K562 (cell line): ENCODE measurements around the gene HP.

Experiments used
- CGGBP1 ChIP-seq: fragments of 250-450 bp; sonication (Bioruptor Pico); IDR thresholded peaks from 2 replicates; pipeline ENCODE4 v1.9.0; 2021; ENCODE audit warnings: mild to moderate bottlenecking
- MAZ ChIP-seq, 2 experiments: fragments of 450-650 bp in 1 of 2; sonication (generic) in 1 of 2; formaldehyde crosslinking; IDR thresholded peaks in 1 of 2; conservative IDR thresholded peaks in 1 of 2; 2 replicates each; pipeline versions ENCODE4 v1.4.0 to v1.5.0; 2020; ENCODE audit warnings: mild to moderate bottlenecking in 1 of 2, missing genetic modification reagents in 1 of 2
- RREB1 ChIP-seq: fragments of 250-450 bp; sonication (Bioruptor Pico); IDR thresholded peaks from 2 replicates; pipeline ENCODE4 v1.4.0; 2020
- SREBF2 ChIP-seq: sonication (generic); formaldehyde crosslinking; IDR thresholded peaks from 2 replicates; pipeline ENCODE4 v1.4.0; 2020; ENCODE audit warnings: mild to moderate bottlenecking, missing genetic modification reagents
- USF2 ChIP-seq: sonication (generic); formaldehyde crosslinking; IDR thresholded peaks from 2 replicates; pipeline ENCODE4 v1.5.0; 2020; ENCODE audit warnings: missing genetic modification reagents
- ZNF699 ChIP-seq: fragments of 250-450 bp; sonication (Bioruptor Pico); IDR thresholded peaks from 2 replicates; pipeline ENCODE4 v1.8.0; 2021; ENCODE audit warnings: mild to moderate bottlenecking, moderate library complexity; ENCODE audit not compliant: insufficient replicate concordance
- TF ChIP-seq, protein P1 (sequence below): sonication (generic); formaldehyde crosslinking; IDR thresholded peaks from 2 replicates; pipeline ENCODE4 v1.8.0; 2022; ENCODE audit warnings: mild to moderate bottlenecking, low read depth, missing genetic modification reagents
- TF ChIP-seq, protein P2 (sequence below), 3 experiments: IDR thresholded peaks in 2 of 3; conservative IDR thresholded peaks in 1 of 3; 2 replicates each; pipeline ENCODE4 v1.5.1; 2011 to 2012; ENCODE audit warnings: low read length in 3 of 3, mild to moderate bottlenecking in 3 of 3, control low read depth in 2 of 3, improper control_type of control experiment in 1 of 3, inconsistent platforms in 1 of 3, low read depth in 1 of 3, mixed read lengths in 1 of 3, moderate library complexity in 1 of 3; ENCODE audit not compliant: insufficient read depth in 2 of 3

GRCh38 chr16:72093448-72094265, 39.4 kb downstream of the HP start, which contains the start of the genes DHX38 and TXNL4B:
- TF ChIP-seq MAZ (CRISPR knock-in tag; conservative IDR thresholded peaks at IDR 0.05 in 1 of 2, IDR thresholded peaks at IDR 0.05 in 1 of 2), result peak; percentile 66 to 82
- TF ChIP-seq, protein P1, sequence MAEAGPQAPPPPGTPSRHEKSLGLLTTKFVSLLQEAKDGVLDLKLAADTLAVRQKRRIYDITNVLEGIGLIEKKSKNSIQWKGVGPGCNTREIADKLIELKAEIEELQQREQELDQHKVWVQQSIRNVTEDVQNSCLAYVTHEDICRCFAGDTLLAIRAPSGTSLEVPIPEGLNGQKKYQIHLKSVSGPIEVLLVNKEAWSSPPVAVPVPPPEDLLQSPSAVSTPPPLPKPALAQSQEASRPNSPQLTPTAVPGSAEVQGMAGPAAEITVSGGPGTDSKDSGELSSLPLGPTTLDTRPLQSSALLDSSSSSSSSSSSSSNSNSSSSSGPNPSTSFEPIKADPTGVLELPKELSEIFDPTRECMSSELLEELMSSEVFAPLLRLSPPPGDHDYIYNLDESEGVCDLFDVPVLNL (CRISPR knock-in tag), result no peak
- 0 out of 2 replicates have a peak, but pooled peaks have one; percentile 15 for TF ChIP-seq RREB1 (CRISPR knock-in tag)
- TF ChIP-seq USF2 (CRISPR knock-in tag), result no peak
- no peak for TF ChIP-seq SREBF2 (CRISPR knock-in tag)
- TF ChIP-seq ZNF699, result no peak
- TF ChIP-seq, protein P2, sequence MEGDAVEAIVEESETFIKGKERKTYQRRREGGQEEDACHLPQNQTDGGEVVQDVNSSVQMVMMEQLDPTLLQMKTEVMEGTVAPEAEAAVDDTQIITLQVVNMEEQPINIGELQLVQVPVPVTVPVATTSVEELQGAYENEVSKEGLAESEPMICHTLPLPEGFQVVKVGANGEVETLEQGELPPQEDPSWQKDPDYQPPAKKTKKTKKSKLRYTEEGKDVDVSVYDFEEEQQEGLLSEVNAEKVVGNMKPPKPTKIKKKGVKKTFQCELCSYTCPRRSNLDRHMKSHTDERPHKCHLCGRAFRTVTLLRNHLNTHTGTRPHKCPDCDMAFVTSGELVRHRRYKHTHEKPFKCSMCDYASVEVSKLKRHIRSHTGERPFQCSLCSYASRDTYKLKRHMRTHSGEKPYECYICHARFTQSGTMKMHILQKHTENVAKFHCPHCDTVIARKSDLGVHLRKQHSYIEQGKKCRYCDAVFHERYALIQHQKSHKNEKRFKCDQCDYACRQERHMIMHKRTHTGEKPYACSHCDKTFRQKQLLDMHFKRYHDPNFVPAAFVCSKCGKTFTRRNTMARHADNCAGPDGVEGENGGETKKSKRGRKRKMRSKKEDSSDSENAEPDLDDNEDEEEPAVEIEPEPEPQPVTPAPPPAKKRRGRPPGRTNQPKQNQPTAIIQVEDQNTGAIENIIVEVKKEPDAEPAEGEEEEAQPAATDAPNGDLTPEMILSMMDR (IDR thresholded peaks at IDR 0.05 in 2 of 3, conservative IDR thresholded peaks at IDR 0.05 in 1 of 3; ENCODE audit: insufficient read depth in 2 of 3, low read depth in 1 of 3, low read length in 3 of 3), result no peak
- no peak for TF ChIP-seq CGGBP1 (CRISPR knock-in tag)
